GM19372 (cell line): ENCODE data around the gene NECTIN2.
A peak's percentile ranks its signal among the peaks of the same experiment; 100 is the strongest.
"Not testable (repeated sequence)": the region's sequence is repeated elsewhere in the genome, so short reads cannot be mapped to it uniquely, and the experiment has no call there.

Experiments
- ATAC-seq: cut with Tn5 transposase; IDR thresholded peaks from one replicate; pipeline ENCODE4 v1.9.1; 2021; ENCODE audit warnings: mild to moderate bottlenecking, low read depth, moderate library complexity; ENCODE audit not compliant: unreplicated experiment

Gene NECTIN2

DNA sequence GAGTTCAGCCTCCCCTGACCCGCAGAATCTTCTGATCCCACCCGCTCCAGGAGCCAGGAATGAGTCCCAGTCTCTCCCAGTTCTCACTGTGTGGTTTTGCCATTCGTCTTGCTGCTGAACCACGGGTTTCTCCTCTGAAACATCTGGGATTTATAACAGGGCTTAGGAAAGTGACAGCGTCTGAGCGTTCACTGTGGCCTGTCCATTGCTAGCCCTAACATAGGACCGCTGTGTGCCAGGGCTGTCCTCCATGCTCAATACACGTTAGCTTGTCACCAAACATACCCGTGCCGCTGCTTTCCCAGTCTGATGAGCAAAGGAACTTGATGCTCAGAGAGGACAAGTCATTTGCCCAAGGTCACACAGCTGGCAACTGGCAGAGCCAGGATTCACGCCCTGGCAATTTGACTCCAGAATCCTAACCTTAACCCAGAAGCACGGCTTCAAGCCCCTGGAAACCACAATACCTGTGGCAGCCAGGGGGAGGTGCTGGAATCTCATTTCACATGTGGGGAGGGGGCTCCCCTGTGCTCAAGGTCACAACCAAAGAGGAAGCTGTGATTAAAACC, 58.4 kb downstream of the NECTIN2 start:
- no peak for ATAC-seq

GRCh38 chr19:44905437-44906160, 59.5 kb downstream of the NECTIN2 start, which contains the start of gene APOE:
Gene APOE (plus strand): TSS chr19:44905796. CDS start chr19:44906625, 829 bp downstream.
- no peak for ATAC-seq

- ATAC-seq: no peak
These were observed 61.5 kb downstream of the NECTIN2 start for GRCh38 chr19:44907613-44908012.

DNA sequence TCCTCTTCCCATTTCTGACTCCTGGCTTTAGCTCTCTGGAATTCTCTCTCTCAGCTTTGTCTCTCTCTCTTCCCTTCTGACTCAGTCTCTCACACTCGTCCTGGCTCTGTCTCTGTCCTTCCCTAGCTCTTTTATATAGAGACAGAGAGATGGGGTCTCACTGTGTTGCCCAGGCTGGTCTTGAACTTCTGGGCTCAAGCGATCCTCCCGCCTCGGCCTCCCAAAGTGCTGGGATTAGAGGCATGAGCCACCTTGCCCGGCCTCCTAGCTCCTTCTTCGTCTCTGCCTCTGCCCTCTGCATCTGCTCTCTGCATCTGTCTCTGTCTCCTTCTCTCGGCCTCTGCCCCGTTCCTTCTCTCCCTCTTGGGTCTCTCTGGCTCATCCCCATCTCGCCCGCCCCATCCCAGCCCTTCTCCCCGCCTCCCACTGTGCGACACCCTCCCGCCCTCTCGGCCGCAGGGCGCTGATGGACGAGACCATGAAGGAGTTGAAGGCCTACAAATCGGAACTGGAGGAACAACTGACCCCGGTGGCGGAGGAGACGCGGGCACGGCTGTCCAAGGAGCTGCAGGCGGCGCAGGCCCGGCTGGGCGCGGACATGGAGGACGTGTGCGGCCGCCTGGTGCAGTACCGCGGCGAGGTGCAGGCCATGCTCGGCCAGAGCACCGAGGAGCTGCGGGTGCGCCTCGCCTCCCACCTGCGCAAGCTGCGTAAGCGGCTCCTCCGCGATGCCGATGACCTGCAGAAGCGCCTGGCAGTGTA, 62.2 kb downstream of the NECTIN2 start:
- no peak for ATAC-seq

DNA sequence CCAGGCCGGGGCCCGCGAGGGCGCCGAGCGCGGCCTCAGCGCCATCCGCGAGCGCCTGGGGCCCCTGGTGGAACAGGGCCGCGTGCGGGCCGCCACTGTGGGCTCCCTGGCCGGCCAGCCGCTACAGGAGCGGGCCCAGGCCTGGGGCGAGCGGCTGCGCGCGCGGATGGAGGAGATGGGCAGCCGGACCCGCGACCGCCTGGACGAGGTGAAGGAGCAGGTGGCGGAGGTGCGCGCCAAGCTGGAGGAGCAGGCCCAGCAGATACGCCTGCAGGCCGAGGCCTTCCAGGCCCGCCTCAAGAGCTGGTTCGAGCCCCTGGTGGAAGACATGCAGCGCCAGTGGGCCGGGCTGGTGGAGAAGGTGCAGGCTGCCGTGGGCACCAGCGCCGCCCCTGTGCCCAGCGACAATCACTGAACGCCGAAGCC, 62.8 kb downstream of the NECTIN2 start:
- ATAC-seq: no peak

- no peak for ATAC-seq
These were observed 63.7 kb downstream of the NECTIN2 start for GRCh38 chr19:44909775-44910174.

GRCh38 chr19:44911896-44912295, 65.8 kb downstream of the NECTIN2 start:
- ATAC-seq: not testable (repeated sequence)

GRCh38 chr19:44912854-44913253, 66.8 kb downstream of the NECTIN2 start:
- no peak for ATAC-seq

DNA sequence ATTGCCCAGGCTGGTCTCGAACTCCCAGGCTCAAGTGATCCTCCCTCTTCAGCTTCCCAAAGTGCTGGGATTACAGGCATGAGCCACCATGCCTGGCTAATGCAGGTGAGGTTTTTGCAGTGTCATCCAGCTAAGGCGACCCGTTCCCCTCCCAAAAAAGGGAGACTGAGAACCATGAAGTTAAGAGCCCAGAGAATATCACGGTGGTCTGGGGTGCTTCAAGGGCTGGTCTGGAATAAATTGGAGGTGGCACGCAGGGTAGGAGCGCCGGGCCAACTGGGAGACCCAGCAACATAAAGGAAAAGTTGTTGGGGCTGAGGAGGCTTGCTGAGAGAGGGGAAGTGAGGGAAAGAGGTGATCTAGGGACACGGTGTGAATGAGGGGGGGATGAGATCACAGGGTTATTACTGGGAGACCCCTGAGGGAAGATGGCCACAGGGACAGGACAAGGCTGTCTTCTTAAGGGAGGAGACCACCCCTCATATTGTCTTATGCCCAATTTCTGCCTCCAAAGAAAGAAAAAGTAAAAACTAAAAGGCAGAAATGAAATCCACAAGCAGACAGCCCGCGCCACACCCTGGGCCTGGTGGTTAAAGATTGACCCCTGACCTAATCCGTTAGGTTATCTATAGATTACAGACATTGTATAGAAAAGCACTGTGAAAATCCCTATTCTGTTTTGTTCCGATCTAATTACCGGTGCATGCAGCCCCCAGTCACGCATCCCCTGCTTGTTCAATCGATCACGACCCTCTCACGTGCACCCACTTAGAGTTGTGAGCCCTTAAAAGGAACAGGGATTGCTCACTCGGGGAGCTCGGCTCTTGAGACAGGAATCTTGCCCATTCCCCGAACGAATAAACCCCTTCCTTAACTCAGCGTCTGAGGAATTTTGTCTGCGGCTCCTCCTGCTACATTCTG, 67.7 kb downstream of the NECTIN2 start:
- not testable (repeated sequence) for ATAC-seq

- peak; percentile 95 for ATAC-seq
These were observed 68.5 kb downstream of the NECTIN2 start, which contains the start of gene APOC1 for GRCh38 chr19:44914433-44915206. Gene APOC1 (plus strand): TSS chr19:44914608. CDS start chr19:44914892, 284 bp downstream.

- ATAC-seq: no peak
These were observed 78.2 kb downstream of the NECTIN2 start for GRCh38 chr19:44924243-44924725.

DNA sequence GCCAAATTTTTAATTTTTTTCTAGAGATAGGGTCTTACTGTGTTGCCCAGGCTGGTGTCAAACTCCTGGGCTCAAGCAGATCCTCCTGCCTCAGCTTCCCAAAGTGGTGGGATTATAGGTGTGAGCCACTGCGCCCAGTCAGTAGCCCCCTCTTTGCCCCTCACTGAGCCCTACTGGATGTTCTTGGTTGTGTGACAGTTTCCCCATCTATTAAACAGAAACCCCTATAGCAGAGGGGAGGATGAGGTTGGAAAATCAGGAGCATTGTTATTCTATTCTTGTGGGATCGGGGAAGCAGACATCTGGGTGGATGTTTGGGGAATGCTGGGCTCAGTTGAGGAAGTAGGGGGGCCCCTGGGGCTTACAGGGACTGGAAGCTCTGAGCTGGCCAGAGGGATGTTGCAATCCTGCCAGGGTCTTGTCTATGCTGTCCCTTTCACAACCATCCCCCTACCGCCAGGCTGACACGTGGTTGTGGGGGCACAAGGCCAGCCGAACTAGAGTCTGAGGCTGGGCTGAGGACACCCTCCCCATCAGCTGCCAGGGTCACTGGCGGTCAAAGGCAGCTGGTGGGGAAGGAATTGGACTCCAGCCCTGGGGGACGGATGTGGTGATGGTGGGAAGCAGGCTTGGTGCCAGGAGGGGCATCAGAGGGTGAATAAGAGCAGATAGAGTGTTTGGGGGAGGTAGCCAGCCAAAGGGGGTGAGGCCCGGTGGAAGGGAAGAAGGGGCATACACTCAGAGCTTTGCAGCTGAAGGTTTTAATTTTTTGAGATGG, 79.2 kb downstream of the NECTIN2 start:
- ATAC-seq: no peak

DNA sequence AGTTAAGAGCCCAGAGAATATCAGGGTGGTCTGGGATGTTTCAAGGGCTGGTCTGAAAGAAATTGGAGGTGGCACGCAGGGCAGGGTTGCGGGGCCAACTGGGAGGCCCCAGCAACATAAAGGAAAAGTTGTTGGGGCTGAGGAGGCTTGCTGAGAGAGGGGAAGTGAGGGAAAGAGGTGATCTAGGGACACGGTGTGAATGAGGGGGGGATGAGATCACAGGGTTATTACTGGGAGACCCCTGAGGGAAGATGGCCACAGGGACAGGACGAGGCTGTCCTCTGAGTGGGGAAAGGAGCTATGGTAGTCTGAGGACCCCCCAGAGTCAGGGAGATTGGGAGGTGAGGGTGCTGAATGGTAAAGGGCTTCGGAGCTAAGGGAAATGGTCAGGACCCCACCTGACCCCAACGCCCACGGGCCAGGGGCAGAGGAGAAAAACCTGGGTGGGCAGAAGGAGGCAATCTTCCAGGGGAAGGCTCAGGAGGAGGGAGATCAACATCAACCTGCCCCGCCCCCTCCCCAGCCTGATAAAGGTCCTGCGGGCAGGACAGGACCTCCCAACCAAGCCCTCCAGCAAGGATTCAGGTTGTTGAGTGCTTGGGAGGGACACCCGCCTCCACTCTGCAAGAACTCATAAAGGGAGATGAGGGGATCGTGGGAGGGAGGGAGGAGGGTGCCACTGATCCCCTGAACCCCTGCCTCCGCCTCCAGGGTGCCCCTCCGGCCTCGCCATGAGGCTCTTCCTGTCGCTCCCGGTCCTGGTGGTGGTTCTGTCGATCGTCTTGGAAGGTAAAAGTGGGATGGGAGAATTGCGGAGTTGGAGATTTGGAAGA, 80.4 kb downstream of the NECTIN2 start:
- ATAC-seq: not testable (repeated sequence)

DNA sequence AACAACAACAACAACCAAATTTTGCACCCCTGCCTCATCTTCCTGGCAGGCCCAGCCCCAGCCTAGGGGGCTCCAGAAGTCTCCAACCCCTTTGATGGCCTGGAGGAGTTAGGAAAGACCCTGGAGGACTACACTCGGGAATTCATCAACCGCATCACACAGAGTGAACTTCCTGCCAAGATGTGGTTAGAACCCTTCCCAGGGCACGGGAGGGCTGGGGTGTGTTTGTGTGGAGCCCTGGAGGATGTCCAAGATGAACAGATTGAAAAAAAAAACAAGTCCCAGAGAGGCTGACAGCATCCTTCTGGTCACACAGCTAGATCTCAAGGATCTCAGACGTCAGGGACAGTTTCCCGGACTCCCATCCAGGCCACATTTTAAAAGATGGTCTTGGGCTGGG, 81.6 kb downstream of the NECTIN2 start:
- no peak for ATAC-seq

- no peak for ATAC-seq
These were observed 84.0 kb downstream of the NECTIN2 start for GRCh38 chr19:44930088-44930487.

GRCh38 chr19:44931541-44931940, 85.4 kb downstream of the NECTIN2 start:
- ATAC-seq: no peak
